Iris pigment epithelial cell (primary cell): ENCODE data around the gene BTRC.

ENCODE experiments used
- DNase-seq: peaks from one replicate; pipeline ENCODE4 v3.0.0-alpha.2; 2011; ENCODE audit warnings: low read depth

Gene BTRC

GRCh38 chr10:101535949-101536348 is 182.0 kb downstream of the BTRC start:
- no peak for DNase-seq

DNA sequence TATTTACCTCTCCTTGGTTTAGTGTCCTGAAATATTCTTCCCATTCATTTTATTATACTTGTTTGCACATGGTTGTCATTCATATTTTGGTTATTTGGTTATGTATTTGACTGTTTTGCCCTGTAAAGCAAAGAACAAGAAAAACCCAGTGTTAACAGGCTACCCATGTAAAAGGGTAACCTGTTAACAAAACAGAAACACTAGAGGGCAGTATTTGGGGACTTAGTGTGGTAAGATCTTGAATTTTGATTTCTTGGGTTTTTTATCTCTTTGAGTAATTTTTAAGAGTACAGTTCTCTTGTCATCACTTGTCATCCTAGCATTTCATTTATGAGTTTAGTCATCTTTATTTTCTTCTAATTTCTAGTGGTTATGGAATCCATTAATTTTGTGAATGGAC is 182.8 kb downstream of the BTRC start:
- peak; percentile 21 for DNase-seq

DNA sequence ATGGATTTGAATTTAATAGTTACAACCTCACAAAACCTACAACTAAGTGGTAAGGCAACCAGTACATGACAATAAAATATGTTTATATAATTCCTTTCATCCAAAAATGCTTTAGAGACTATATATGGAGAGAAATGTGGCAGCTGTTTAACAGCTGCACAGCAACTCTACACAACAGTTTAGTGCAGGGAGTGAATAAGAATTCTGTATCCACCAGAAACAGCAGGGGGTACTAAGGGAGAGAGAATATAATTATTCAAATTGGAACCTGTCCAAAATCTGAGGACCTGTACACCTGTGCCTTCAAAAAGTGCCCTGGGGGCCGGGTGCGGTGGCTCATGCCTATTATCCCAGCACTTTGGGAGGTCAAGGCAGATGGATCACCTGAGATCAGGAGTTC is 184.5 kb downstream of the BTRC start:
- no peak for DNase-seq

GRCh38 chr10:101545898-101546297 is 191.9 kb downstream of the BTRC start:
- no peak for DNase-seq

GRCh38 chr10:101550965-101551364 is 197.0 kb downstream of the BTRC start:
- DNase-seq = no peak

- no peak for DNase-seq
These were observed 198.5 kb downstream of the BTRC start for GRCh38 chr10:101552442-101552841.

DNA sequence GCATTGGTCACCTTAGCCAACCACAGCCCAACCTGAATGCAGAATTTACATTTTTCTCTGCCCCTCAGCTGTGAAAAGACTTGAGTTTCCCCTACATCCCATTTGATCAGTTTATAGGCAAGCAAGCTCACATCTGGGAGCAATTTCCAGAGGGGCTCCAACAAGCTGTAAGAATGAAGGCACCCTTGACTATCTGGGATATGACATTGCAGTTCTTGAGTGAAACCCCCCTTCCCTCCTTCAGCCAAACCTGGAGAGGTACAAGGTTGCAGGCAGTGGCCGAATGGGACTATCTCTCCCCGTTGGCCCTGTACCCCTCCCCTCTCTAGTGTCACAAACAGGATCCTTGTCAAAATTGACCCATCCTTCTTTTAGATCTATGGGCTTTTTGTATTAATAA is 203.6 kb downstream of the BTRC start:
- no peak for DNase-seq

GRCh38 chr10:101558204-101558603 is 204.2 kb downstream of the BTRC start:
- no peak for DNase-seq

DNA sequence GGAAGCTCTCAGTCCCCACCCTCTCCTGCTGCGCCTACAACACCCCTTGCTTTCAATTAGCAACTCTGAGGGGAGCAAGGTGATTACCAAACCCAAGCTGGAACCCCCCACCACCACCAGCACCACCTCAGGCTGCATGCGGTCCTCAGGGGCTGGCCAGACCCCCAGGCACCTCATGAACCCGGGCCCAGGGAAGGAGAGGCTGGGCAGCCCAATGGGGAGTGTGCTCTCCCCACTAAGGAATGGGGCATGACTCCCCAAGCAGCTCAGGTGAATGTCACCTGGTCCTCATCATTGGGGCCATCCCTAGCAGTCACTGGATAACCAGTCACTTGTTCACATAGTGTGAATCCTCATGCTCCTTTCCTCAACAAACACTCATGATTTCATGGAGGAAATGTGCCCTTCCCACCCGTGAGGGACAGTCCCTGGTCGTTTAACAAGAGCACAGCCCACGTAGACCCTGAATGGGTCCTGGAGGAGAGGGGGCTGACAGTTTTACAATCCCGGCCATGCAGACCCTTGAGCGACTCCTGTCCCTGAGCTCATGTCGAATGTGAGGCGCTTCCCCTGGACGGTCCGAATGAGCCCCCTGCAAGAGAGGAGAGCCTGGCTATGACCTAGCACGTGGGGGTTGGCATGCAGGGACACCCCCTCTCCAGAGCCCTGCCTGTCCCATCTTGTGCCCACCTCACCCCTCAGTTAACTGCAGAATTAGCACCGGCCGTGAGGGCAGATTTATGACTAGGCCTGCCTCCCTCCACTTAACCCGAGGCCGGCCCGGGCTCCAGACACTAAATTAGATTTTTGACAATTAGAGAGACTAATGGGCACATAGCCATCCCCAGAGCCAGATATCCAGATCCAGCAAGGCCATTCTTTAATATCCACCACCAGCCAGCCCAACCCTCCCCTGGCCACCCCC is 205.0 kb downstream of the BTRC start:
- DNase-seq = no peak

DNA sequence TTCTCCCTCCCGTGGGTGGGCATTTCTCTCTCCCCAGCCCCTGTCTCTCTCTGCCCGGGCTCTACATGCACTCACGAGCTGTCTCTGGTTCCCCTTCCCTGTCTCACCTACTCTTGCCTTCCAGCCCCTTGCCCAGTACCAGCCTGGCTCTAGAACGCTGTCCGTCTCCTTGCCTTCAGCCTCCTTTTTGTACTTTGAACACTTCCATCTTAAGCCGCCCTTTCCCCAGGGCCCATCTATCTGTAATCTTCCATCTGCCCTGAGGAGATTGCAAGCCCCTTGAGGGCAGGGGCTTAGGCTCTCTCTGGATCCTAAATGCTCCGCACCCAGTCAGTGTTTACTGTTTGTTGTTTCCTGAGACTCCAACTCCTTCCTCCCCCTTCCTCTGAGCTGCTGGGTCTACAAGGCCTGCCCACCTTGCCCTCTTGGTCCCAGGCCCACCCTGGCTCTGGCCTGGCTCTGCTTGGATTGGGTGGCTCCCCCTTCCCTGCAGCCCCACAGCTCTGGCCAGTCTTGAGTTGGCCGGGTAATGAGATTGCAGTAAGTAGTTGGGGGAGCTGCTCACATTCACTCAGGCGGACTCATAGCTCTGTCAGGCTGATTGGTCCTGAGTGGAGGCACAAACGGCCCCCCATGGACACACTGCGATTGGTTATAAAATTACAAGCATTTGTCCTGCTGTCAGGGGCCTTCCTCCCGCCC is 205.8 kb downstream of the BTRC start:
- no peak for DNase-seq

DNA sequence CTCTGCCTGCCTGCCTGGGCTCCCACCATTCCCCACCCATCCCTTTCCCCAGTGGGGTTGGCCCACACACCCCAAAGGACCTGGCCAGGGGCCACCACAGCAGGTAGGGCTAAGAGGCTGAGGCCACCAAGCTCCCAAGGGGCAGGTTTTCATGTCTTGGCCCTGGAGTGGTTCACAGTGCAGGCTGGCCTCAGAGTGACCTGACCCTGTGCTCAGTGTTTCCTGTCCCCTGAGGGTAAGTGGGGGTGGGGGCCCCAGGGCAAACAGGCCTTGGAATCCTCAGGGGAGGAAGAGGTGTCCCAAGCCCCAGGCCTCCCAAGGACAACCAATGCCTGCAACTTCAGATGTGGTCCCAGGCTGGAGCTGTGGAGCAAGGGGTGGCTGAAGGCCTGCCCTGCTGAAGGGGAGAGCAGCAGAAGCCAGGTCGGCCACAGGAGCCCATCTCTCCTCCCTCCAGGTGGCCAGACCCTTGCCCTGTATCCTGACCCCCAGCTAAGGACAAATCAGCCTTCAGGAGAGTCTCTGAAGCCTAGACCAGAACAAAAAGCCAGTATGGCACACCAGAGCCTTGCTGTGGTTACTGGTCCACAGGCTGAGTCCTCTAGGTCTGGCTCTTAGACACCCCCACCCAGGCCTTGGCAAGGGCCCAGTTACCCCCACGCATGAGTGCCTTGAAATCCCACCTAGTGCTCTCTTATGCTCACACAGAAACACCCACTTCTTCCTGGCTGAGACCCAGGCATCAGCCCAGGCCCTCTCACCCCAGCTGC is 206.5 kb downstream of the BTRC start:
- no peak for DNase-seq

GRCh38 chr10:101561068-101561915 is 207.3 kb downstream of the BTRC start:
- no peak for DNase-seq

DNA sequence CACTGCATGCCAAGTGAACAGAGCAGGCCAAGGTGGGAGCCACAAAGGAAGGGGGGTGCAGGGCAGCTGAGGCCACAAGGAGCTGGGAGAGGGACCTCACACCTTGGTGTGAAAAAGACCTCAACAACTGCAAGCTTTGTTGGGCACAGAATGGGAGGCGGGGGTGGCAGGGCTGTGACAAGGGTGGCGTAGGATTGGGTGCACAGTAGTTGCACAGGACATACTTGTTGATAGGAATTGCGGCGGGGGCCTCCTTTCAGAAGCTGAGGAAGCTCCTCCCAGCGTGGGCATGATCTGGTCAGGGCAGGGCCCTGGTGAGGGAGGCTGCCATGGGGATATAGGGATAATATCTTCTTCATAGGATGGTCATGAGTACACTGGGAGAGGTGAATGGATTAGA is 208.3 kb downstream of the BTRC start:
- no peak for DNase-seq

GRCh38 chr10:101563007-101563406 is 209.0 kb downstream of the BTRC start:
- no peak for DNase-seq

DNA sequence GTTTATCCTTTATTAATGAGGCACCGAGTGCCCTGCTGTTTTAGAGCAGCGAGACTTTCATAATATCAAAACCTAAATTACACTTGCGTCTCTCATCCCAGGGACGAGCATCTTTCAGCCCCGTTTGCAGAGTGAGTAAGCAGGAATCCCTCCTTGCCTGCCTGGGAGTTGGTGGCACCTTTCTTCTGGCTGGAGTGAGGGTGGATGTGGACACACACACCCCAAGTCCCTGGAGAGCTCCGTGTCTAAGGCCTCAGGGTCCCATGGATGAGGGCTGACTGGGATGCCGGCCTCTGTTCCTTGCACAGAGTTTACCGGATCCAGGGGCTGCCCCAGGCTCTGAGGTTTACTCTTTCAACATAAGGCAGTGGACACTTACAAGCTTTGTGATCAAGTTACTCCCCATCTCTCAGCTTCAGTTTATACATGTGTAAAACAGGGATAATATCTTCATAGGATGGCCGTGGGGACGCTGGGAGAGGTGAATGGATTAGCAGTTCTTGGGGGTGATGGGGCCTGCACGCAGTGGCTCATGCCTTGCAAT is 209.6 kb downstream of the BTRC start:
- no peak for DNase-seq

DNA sequence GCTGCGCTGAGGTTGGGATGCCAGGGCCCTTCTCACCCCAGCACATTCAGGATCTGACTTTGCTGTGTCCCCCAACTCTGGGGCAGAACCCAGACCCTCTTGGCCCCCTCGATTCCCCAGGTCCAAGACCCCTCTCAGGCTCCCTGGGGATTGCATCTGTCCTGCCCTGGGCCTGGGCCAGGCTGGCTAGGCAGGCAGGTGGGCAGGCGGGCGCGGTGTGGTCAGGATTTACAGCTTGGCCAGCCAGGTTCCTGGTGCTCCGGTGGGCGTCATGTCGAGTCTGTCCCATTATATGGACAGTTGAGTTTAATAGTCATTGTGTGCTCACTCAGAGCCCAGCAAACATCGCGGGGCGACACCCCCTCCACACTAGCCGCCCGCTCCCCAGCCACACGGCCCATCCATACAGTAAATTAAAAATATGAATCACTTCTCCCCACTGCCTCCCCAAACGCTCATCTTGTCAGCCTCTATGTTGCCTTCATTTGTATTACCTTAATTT is 210.6 kb downstream of the BTRC start:
- DNase-seq = no peak

DNA sequence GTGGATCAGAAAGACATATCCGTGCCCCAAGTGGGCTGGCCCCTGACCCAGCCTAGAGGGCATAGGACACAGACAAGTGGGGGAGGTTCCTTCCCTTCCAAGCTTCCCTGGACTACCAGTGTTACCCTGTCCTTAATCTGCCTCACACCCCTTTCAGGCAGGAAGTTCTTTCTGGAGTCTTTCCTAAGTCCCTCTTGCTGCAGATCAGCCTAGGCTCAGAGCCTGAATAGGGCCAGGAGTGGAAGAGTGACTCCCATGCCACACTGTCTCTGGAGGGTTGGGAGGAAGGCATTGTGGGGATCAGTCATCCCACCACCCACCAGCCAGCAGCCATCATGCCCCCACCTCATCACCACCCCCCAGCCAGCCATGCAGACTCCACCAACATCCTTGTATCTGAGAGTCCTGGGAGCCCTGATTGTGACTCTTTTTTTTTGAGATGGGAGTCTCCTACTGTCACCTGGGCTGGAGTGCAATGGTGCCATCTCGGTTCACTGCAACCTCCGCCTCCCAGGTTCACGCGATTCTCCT is 211.5 kb downstream of the BTRC start:
- DNase-seq = no peak

GRCh38 chr10:101565936-101566332 is 212.0 kb downstream of the BTRC start:
- DNase-seq = no peak

- no peak for DNase-seq
These were observed 212.6 kb downstream of the BTRC start for GRCh38 chr10:101566333-101567164.
